ENCODE data around the gene CASP7.

- TF ChIP-seq POLR2A (IDR thresholded peaks at IDR 0.05): no peak
- TF ChIP-seq CTCF (IDR thresholded peaks at IDR 0.05): no peak
Observed at GRCh38 chr10:113752553-113752952, 72.8 kb downstream of the CASP7 start.
